ENCODE results near the gene TRIP10. TPM values are rescaled to one million over a fixed set of nuclear protein-coding genes. Genes with fewer than 3 reads are reported as not detected.

Gene TRIP10
- total RNA-seq, 3 donors from 2014 or later, result 56.9 to 98.1 (median 87.5) TPM

GRCh38 chr19:6693681-6694080 is 45.8 kb upstream of the TRIP10 start:
- no peaks in the 10 kb centered on the region for H3K36me3 ChIP-seq
- H3K27ac ChIP-seq, result no peak overlapping the region
- no peak for TF ChIP-seq POLR2AphosphoS5 (IDR thresholded peaks at IDR 0.05)
- no peak for TF ChIP-seq CTCF (IDR thresholded peaks at IDR 0.05)
- TF ChIP-seq POLR2A (IDR thresholded peaks at IDR 0.05), result no peak

GRCh38 chr19:6694147-6694815 is 45.2 kb upstream of the TRIP10 start:
- H3K36me3 ChIP-seq, result no peaks in the 10 kb centered on the region
- intact Hi-C loops (cut with DNase I; ENCODE audit: low total_unique reads), result no loop called here
- H3K9me3 ChIP-seq, result no peaks in the 10 kb centered on the region
- no peak overlapping the region for H3K27ac ChIP-seq
- no peak for DNase-seq (ENCODE audit: low spot score in 2 of 2)
- H3K27me3 ChIP-seq, result no peaks in the 10 kb centered on the region
- TF ChIP-seq CTCF (IDR thresholded peaks at IDR 0.05) (no peak), POLR2A (IDR thresholded peaks at IDR 0.05) (no peak), POLR2AphosphoS5 (IDR thresholded peaks at IDR 0.05) (no peak)
- no peak overlapping the region for H3K4me3 ChIP-seq
- H3K4me1 ChIP-seq, result no peaks in the 10 kb centered on the region

More at GRCh38 chr19:6693681-6694080, 45.8 kb upstream of the TRIP10 start:
- Histone ChIP-seq H3K4me3 (no peak overlapping the region), H3K4me1 (no peaks in the 10 kb centered on the region), H3K27me3 (no peaks in the 10 kb centered on the region), H3K9me3 (no peaks in the 10 kb centered on the region)
- intact Hi-C loops (cut with DNase I; ENCODE audit: low total_unique reads), result no loop called here
- DNase-seq (ENCODE audit: low spot score in 2 of 2), result no peak

- no peaks in the 10 kb centered on the region for H3K4me1 ChIP-seq
- no peak overlapping the region for H3K27ac ChIP-seq
- no peaks in the 10 kb centered on the region for H3K9me3 ChIP-seq
- no peaks in the 10 kb centered on the region for H3K36me3 ChIP-seq
- DNase-seq (ENCODE audit: low spot score in 2 of 2), result no peak
- no peaks in the 10 kb centered on the region for H3K27me3 ChIP-seq
- no peak overlapping the region for H3K4me3 ChIP-seq
- TF ChIP-seq POLR2AphosphoS5 (IDR thresholded peaks at IDR 0.05) (no peak), CTCF (IDR thresholded peaks at IDR 0.05) (no peak), POLR2A (IDR thresholded peaks at IDR 0.05) (no peak)
- intact Hi-C loops (cut with DNase I; ENCODE audit: low total_unique reads), result no loop called here
Measured at GRCh38 chr19:6696239-6696820, 43.1 kb upstream of the TRIP10 start.

- Histone ChIP-seq H3K36me3 (no peaks in the 10 kb centered on the region), H3K9me3 (no peaks in the 10 kb centered on the region), H3K27me3 (no peaks in the 10 kb centered on the region), H3K4me1 (no peaks in the 10 kb centered on the region), H3K4me3 (no peak overlapping the region), H3K27ac (no peak overlapping the region)
- intact Hi-C loops (cut with DNase I; ENCODE audit: low total_unique reads), result no loop called here
- DNase-seq (ENCODE audit: low spot score in 2 of 2), result no peak
- TF ChIP-seq POLR2AphosphoS5 (IDR thresholded peaks at IDR 0.05), result no peak
- TF ChIP-seq POLR2A (IDR thresholded peaks at IDR 0.05), result no peak
- TF ChIP-seq CTCF (IDR thresholded peaks at IDR 0.05), result no peak
Measured at GRCh38 chr19:6697291-6697690, 42.2 kb upstream of the TRIP10 start.

- intact Hi-C loops (cut with DNase I; ENCODE audit: low total_unique reads), result no loop called here
- Histone ChIP-seq H3K36me3 (no peaks in the 10 kb centered on the region), H3K9me3 (no peaks in the 10 kb centered on the region), H3K27ac (no peak overlapping the region), H3K4me3 (no peak overlapping the region), H3K4me1 (no peaks in the 10 kb centered on the region), H3K27me3 (no peaks in the 10 kb centered on the region)
- DNase-seq (ENCODE audit: low spot score in 2 of 2), result no peak
- no peak for TF ChIP-seq CTCF (IDR thresholded peaks at IDR 0.05)
Measured at GRCh38 chr19:6699935-6700334, 39.5 kb upstream of the TRIP10 start.
